Measurements from ENCODE around the gene OSR1. TPM values are rescaled to one million over a fixed set of nuclear protein-coding genes. Genes with fewer than 3 reads are reported as not detected.

OSR1 gene
- total and polyA plus RNA-seq, 2 donors (not counting 3 experiments of a cell fraction or from before 2014, with no cell fraction given) = not detected

GRCh38 chr2:19350678-19351401 is 7.6 kb downstream of the OSR1 start:
- H3K4me2 ChIP-seq (ENCODE audit: insufficient read depth, low read length) = peak overlapping the region; percentile 35
- FAIRE-seq (no peak), DNase-seq (ENCODE audit: low read depth, low spot score) (no peak)
- no peak overlapping the region for H3K4me3 ChIP-seq (replicated peaks in 1 of 3; ENCODE audit: insufficient read depth in 1 of 3, low read depth in 1 of 3, low read length in 3 of 3)
- H2AFZ ChIP-seq (ENCODE audit: low read depth, low read length) = peak overlapping the region; percentile 26
- no peaks in the 10 kb centered on the region for H3K9me1 ChIP-seq (replicated peaks; ENCODE audit: control insufficient read depth, extremely low read depth, insufficient read depth, low read length)
- no peaks in the 10 kb centered on the region for H3K36me3 ChIP-seq (ENCODE audit: control insufficient read depth in 2 of 2, extremely low read depth in 1 of 2, insufficient read depth in 2 of 2, low read length in 2 of 2)
- H3K9ac ChIP-seq (replicated peaks; ENCODE audit: extremely low read depth, insufficient read depth, low read length) = no peak overlapping the region
- ChIA-PET POLR2A (no interaction called here), CTCF (interaction anchor here (0.6 to 2.7 kb wide), 23 partner anchors 8 to 833 kb away, joined by 3 to 50 read pairs (median 4); partner anchors contain the start of gene OSR1)
- peaks cover 5% of the 10 kb centered on the region for H3K4me1 ChIP-seq (ENCODE audit: control insufficient read depth, extremely low read depth, insufficient read depth, low read length)
- no peaks in the 10 kb centered on the region for H4K20me1 ChIP-seq (replicated peaks; ENCODE audit: control insufficient read depth, extremely low read depth, insufficient read depth, low read length)
- H3K79me2 ChIP-seq (ENCODE audit: control insufficient read depth, insufficient read depth, low read length) = no peaks in the 10 kb centered on the region
- TF ChIP-seq FOS (IDR thresholded peaks at IDR 0.05; ENCODE audit: borderline replicate concordance, insufficient read depth, low read length) (no peak), MAX (IDR thresholded peaks at IDR 0.05; ENCODE audit: insufficient read depth, insufficient read length) (no peak), JUN (IDR thresholded peaks at IDR 0.05; ENCODE audit: borderline replicate concordance, insufficient read depth, insufficient read length, low read depth) (no peak), MYC (IDR thresholded peaks at IDR 0.05; ENCODE audit: low read depth, low read length) (no peak), EZH2 (IDR thresholded peaks at IDR 0.05; ENCODE audit: borderline replicate concordance, low read depth, low read length, severe bottlenecking) (peak; percentile 82)
- peaks cover 49 to 56% of the 10 kb centered on the region in 2 experiments for H3K27me3 ChIP-seq (ENCODE audit: control insufficient read depth in 2 of 2, insufficient read depth in 2 of 2, low read length in 2 of 2)
- no peak overlapping the region for H3K27ac ChIP-seq (ENCODE audit: insufficient read depth, low read depth, low read length)
- no peaks in the 10 kb centered on the region for H3K9me3 ChIP-seq (replicated peaks; ENCODE audit: control insufficient read depth, insufficient read depth, low read length)
- no TSS peak for BruUV-seq (replicated peaks)
- intact Hi-C loops (cut with micrococcal nuclease) (loop anchor here (1.0 to 2.0 kb wide), 4 partner anchors 11 to 512 kb away; no protein-coding TSS in a partner anchor), dilution Hi-C loops (cut with MboI; ENCODE audit: extremely low pct_ligation_motif_present, low sequenced_read_pairs) (no loop called here)
